Large intestine (tissue), 12 donors: ENCODE measurements around the gene CDK7. TPM values are rescaled to one million over a fixed set of nuclear protein-coding genes. Genes with fewer than 3 reads are reported as not detected.

Source experiments
- DNase-seq, 2 donors: peaks; one replicate each; pipeline versions ENCODE4 v3.0.0 to v3.0.0-alpha.2; 2013
- H3K27ac ChIP-seq: one replicate; pipeline ENCODE4 v1.5.1; 2013; ENCODE audit warnings: low read length
- H3K27me3 ChIP-seq: 2 replicates; pipeline ENCODE4 v1.6.1; 2013; ENCODE audit warnings: low read length; ENCODE audit not compliant: control insufficient read depth, insufficient read depth
- H3K36me3 ChIP-seq: 2 replicates; pipeline ENCODE4 v1.6.1; 2013; ENCODE audit warnings: low read length; ENCODE audit not compliant: control insufficient read depth, insufficient read depth
- H3K4me1 ChIP-seq: one replicate; pipeline ENCODE4 v1.6.1; 2013; ENCODE audit warnings: low read length; ENCODE audit not compliant: control insufficient read depth, insufficient read depth
- H3K4me3 ChIP-seq: one replicate; pipeline ENCODE4 v1.5.1; 2013; ENCODE audit warnings: low read length
- H3K9me3 ChIP-seq: one replicate; pipeline ENCODE4 v1.6.1; 2013; ENCODE audit warnings: mild to moderate bottlenecking, low read depth, low read length, moderate library complexity; ENCODE audit not compliant: control insufficient read depth
- WGBS: methylation state at CpG from one replicate; pipeline ENCODE4 v1.1.5; 2013; ENCODE audit warnings: low lambda C conversion rate; ENCODE audit not compliant: insufficient coverage; 5-methylcytosine and 5-hydroxymethylcytosine counted together
- long read RNA-seq, 11 donors: transcript quantifications; one replicate each; lab custom pipeline, GENCODE V29; 2026
- polyA plus RNA-seq: library from polyadenylated mRNA; unstranded; fragments of 120-200 nt; gene quantifications from one replicate; pipeline ENCODE4 v1.2.1, GENCODE V29; 2013

Gene CDK7
- polyA plus RNA-seq, result 31.0 TPM
- long read RNA-seq, donor 1, transcript CDK7-201 (12 exons, 1,439 nt), result major isoform, 9 of 10 reads
- long read RNA-seq, donor 1, partial matches to known transcripts, result 0 of 10 reads
- long read RNA-seq, donor 1, other reads (novel, unspliced or antisense), result 0 of 10 reads
- long read RNA-seq, donor 2, transcript CDK7-201 (12 exons, 1,439 nt), result major isoform, 10 of 14 reads
- long read RNA-seq, donor 2, partial matches to known transcripts, result 0 of 14 reads
- long read RNA-seq, donor 2, other reads (novel, unspliced or antisense), result 0 of 14 reads
- long read RNA-seq, donor 3, transcript CDK7-201 (12 exons, 1,439 nt), result major isoform, 12 of 45 reads
- long read RNA-seq, donor 3, partial matches to known transcripts, result 33 of 45 reads
- long read RNA-seq, donor 3, other reads (novel, unspliced or antisense), result 0 of 45 reads
- long read RNA-seq, donor 4, partial matches to known transcripts, result 0 of 1 reads
- long read RNA-seq, donor 4, other reads (novel, unspliced or antisense), result 0 of 1 reads
- long read RNA-seq, donor 5, transcript CDK7-201 (12 exons, 1,439 nt), result major isoform, 6 of 10 reads
- long read RNA-seq, donor 5, partial matches to known transcripts, result 0 of 10 reads
- long read RNA-seq, donor 5, other reads (novel, unspliced or antisense), result 0 of 10 reads
- long read RNA-seq, donor 6, transcript CDK7-201 (12 exons, 1,439 nt), result major isoform, 10 of 15 reads
- long read RNA-seq, donor 6, partial matches to known transcripts, result 5 of 15 reads
- long read RNA-seq, donor 6, other reads (novel, unspliced or antisense), result 0 of 15 reads
- long read RNA-seq, donor 7, partial matches to known transcripts, result 0 of 4 reads
- long read RNA-seq, donor 7, other reads (novel, unspliced or antisense), result 0 of 4 reads
- long read RNA-seq, donor 8, transcript CDK7-201 (12 exons, 1,439 nt), result major isoform, 14 of 29 reads
- long read RNA-seq, donor 8, partial matches to known transcripts, result 14 of 29 reads
- long read RNA-seq, donor 8, other reads (novel, unspliced or antisense), result 0 of 29 reads
- long read RNA-seq, donor 9, transcript CDK7-201 (12 exons, 1,439 nt), result major isoform, 8 of 23 reads
- long read RNA-seq, donor 9, partial matches to known transcripts, result 14 of 23 reads
- long read RNA-seq, donor 9, other reads (novel, unspliced or antisense), result 0 of 23 reads
- long read RNA-seq, donor 10, transcript CDK7-201 (12 exons, 1,439 nt), result major isoform, 11 of 21 reads
- long read RNA-seq, donor 10, partial matches to known transcripts, result 8 of 21 reads
- long read RNA-seq, donor 10, other reads (novel, unspliced or antisense), result 0 of 21 reads
- long read RNA-seq, donor 11, transcript CDK7-201 (12 exons, 1,439 nt), result major isoform, 7 of 14 reads
- long read RNA-seq, donor 11, partial matches to known transcripts, result 5 of 14 reads
- long read RNA-seq, donor 11, other reads (novel, unspliced or antisense), result 0 of 14 reads

DNA sequence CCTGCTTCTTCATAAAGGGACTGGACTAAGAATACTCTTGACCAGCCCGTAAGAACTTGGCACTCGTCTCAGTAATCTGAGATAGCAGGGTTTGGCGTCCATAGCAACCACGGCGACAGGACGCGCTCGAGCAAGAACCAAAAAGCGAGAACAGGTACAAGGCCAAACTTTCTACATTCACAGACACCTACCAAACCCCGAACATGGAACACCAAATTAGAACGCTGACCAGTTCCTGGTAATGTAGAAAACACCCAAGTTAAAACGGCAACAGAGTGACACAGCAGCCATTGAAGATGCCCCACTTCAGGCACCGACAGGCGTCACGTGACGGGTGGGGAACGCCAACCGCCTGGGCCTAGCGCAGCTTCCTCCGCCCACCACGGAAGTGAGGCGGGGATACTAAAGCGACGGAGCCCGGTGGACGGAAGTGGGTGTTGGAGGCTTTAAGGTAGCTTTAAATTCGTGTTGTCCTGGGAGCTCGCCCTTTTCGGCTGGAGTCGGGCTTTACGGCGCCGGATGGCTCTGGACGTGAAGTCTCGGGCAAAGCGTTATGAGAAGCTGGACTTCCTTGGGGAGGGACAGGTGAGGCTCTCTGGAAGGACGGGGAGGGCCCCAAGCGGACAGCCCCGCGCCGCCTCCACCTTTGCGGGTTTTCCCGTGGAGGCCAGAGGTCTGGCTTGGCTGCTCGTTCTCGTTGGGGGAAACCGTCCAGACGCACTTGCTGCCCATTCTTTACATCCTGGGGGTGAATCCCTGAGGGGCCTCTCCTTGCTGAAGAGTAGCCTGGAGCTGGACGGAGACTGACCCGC is at the start of gene CDK7:
Gene CDK7, plus strand, starts transcription at position 430 of the 812 bp plus-strand sequence. Its CDS starts 90 bp downstream, at position 520.
- H3K36me3 ChIP-seq, result peaks cover 16% of the 10 kb centered on the region
- peak; percentile 93 to 95 for DNase-seq
- 0% methylated on average over 2 of the region's 49 CpGs for WGBS
- no peaks in the 10 kb centered on the region for H3K27me3 ChIP-seq
- peak within 1 kb of the TSS; percentile 70 for H3K4me3 ChIP-seq
- peaks cover 10% of the 10 kb centered on the region for H3K4me1 ChIP-seq
- H3K27ac ChIP-seq, result peak within 1 kb of the TSS; percentile 74
- H3K9me3 ChIP-seq, result no peaks in the 10 kb centered on the region

DNA sequence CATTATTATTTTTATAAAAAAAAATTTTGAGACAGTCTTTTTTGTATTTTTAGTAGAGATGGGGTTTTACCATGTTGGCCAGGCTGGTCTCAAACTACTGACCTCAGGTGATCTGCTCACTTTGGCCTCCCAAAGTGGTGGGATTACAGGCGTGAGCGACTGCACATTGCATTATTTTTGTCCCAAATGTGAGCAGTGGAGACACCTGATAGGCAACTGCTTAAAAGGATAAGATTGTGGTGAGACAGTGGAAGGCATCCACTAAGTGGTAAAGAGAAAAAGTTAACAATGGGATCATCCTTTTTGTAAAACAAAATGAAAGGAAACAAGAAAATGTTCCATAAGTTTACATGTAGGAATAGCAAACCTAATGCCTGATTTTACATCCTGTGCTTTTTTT is 47.3 kb upstream of the CDK7 start:
- WGBS, result no CpG with 5 or more reads among the region's 2 CpGs
- Histone ChIP-seq H3K36me3 (no peaks in the 10 kb centered on the region), H3K27ac (no peak overlapping the region), H3K9me3 (no peaks in the 10 kb centered on the region), H3K4me1 (peaks cover 3% of the 10 kb centered on the region), H3K27me3 (no peaks in the 10 kb centered on the region), H3K4me3 (no peak overlapping the region)
- no peak for DNase-seq

DNA sequence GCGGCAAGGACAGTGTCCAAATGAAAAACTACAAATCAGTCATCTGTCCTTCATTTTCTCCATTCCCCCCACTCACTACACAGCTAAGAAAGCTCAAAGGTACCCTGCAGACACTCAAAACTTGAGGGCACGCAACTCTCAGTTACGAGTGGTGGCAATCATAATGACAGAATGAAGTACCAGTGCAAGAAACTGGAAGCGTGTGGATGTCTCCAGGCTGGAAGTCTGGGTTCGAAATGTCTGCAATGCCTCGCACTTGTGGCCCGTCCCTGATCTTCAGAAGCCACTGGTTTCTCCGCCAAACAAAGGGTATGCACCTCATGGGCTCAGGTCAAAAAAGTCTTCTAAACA is 45.9 kb upstream of the CDK7 start:
- peaks cover 3% of the 10 kb centered on the region for H3K4me1 ChIP-seq
- H3K36me3 ChIP-seq, result peaks cover 2% of the 10 kb centered on the region
- no peak for DNase-seq
- peak overlapping the region; percentile 68 for H3K27ac ChIP-seq
- no peaks in the 10 kb centered on the region for H3K27me3 ChIP-seq
- no peaks in the 10 kb centered on the region for H3K9me3 ChIP-seq
- WGBS, result no CpG with 5 or more reads among the region's 8 CpGs
- H3K4me3 ChIP-seq, result peak overlapping the region; percentile 61

DNA sequence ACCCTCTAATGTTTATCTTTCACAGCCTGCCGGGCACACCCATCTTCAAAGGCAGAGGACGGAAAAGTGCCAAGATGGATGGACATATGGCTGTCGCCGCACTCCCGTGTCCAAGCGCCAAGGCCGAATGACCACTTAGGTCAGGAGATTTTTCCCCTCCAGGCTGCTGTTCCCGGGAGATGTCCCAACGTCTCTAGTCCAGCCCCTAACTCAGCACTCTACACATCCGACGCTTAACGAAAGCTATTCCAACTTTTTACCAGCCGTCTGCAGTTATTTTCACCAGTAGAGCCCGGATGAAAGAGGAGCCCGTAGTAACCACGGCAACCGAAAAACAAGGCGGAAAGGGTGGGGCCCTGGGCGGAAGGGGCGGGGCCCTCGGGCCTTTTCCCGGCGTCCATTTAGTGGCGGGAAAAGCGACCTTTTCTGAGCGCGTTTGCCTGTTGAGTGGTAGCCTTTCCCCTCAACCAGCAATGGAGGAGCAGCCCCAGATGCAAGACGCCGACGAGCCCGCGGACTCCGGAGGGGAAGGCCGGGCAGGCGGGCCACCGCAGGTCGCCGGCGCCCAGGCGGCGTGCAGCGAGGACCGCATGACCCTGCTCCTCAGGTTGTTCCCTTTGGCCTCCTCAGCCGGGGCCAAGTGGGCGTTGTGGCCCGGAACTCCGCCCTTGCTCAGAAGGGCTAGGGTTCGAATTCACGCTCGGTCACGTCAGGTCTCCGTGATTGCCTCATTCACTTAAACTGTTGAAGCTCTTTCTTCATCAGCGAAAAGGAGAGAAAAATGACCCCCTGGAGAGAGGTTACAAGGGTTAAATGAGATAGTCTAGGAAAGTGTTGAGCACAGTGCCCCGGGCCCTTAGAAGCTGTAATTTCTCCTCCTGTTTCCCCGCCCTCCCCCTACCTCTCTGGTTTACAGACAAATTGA is 45.3 kb upstream of the CDK7 start, which contains the start of gene CENPH:
Gene CENPH, plus strand, starts transcription at position 422 of the 925 bp plus-strand sequence. Its CDS starts 52 bp downstream, at position 474.
- DNase-seq, result peak; percentile 83 to 92
- H3K4me3 ChIP-seq, result peak within 1 kb of the TSS; percentile 61
- no peaks in the 10 kb centered on the region for H3K9me3 ChIP-seq
- H3K27ac ChIP-seq, result peak within 1 kb of the TSS; percentile 68
- no CpG with 5 or more reads among the region's 55 CpGs for whole genome bisulfite sequencing
- peaks cover 3% of the 10 kb centered on the region for H3K4me1 ChIP-seq
- H3K27me3 ChIP-seq, result no peaks in the 10 kb centered on the region
- peaks cover 2% of the 10 kb centered on the region for H3K36me3 ChIP-seq

DNA sequence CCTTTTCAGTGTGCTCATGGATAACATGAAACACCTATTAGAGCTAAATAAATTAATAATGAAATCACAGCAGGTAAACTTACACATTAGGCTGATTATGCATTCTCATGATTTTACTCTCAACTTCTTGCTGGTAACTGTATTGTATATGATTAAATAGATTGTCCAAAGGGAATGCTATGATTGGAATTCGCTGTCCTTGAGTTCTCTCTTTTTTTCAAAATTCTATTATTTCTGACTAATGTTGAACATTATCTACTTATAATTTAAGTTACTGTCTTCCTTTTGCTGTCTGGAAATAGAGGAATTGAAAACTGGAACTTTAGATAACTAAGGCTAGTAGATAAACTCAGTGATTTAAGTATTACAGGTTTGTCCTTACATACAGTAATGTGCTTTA is 32.2 kb upstream of the CDK7 start:
- no peaks in the 10 kb centered on the region for H3K4me1 ChIP-seq
- 100% methylated on average over 1 of the region's 1 CpG for WGBS

DNA sequence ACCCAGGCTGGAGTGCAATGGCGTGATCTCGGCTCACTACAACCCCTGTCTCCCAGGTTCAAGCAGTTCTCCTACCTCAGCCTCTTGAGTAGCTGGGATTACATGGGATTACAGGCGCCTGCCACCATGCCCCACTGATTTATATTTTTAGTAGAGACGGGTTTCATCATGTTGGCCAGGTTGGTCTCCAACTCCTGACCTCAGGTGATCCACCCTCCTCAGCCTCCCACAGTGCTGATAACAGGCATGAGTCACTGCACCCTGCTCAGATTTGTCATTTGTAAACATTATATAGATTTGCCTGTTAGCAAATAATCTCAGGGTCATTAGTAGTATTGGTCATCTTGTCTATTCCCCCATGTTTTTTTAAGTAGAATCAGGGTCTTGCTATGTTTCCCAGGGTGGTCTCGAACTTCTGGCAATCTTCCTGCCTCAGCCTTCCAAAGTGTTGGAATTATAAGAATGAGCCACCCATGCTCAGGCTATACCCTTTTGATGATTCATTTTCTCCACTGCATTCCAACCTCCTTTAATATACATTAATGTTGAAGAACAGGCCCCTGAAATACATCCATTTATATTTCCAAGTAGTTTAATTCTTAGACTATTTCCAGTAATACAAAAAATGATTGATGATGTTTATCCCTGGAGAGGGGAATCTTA is 28.0 kb upstream of the CDK7 start:
- Histone ChIP-seq H3K9me3 (no peaks in the 10 kb centered on the region), H3K27me3 (no peaks in the 10 kb centered on the region), H3K4me3 (no peak overlapping the region), H3K27ac (no peak overlapping the region), H3K36me3 (no peaks in the 10 kb centered on the region), H3K4me1 (no peaks in the 10 kb centered on the region)
- 100% methylated on average over 1 of the region's 5 CpGs for WGBS
- DNase-seq, result no peak

More for the DNA sequence above, 32.2 kb upstream of the CDK7 start:
- H3K4me3 ChIP-seq, result no peak overlapping the region
- H3K9me3 ChIP-seq, result no peaks in the 10 kb centered on the region
- no peaks in the 10 kb centered on the region for H3K27me3 ChIP-seq
- H3K36me3 ChIP-seq, result peaks cover 4% of the 10 kb centered on the region
- no peak for DNase-seq
- no peak overlapping the region for H3K27ac ChIP-seq

DNA sequence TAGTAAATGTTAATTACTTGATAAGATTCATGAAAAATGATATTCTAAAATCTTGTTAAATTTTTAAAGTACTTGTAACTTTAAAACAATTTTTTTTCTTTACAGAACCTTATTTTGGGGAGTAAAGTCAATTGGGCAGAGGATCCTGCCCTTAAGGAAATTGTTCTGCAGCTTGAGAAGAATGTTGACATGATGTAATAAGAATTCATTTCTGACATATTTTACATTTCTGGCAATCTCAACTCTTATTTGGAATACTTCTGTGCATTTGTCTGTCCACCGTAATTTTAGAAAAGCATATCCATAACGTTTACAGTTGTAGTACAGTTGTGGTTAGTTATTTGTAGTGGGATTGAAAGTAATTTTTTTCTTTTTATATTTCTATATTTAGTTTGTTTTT is 25.1 kb upstream of the CDK7 start:
- no peak overlapping the region for H3K27ac ChIP-seq
- no peak overlapping the region for H3K4me3 ChIP-seq
- no peaks in the 10 kb centered on the region for H3K9me3 ChIP-seq
- H3K27me3 ChIP-seq, result no peaks in the 10 kb centered on the region
- no peak for DNase-seq
- 93% methylated on average over 2 of the region's 2 CpGs for WGBS
- H3K4me1 ChIP-seq, result no peaks in the 10 kb centered on the region
- no peaks in the 10 kb centered on the region for H3K36me3 ChIP-seq

DNA sequence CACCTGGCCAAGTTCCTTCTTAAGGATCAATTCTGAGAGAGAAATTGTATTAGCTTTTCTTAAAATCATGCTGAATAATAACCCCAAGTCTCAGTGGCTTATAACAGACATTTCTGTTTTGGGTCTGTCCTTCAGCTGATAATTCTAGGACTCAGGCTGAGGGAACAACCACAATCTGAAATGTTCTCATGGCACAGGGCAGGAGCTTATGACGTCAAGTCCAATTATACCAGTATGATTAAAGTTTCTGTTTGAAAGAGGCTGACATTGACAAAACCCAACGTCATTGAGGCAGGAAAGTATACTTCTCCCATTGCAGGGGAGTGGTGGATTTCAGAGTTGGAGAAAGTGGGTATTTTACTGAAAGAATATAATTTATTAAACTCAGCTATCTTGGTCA is 23.5 kb upstream of the CDK7 start:
- WGBS, result no CpG with 5 or more reads among the region's 2 CpGs
- Histone ChIP-seq H3K4me3 (no peak overlapping the region), H3K27ac (no peak overlapping the region)

More for the DNA sequence above, 23.5 kb upstream of the CDK7 start:
- no peaks in the 10 kb centered on the region for H3K27me3 ChIP-seq
- no peaks in the 10 kb centered on the region for H3K4me1 ChIP-seq
- DNase-seq, result no peak
- no peaks in the 10 kb centered on the region for H3K9me3 ChIP-seq
- H3K36me3 ChIP-seq, result no peaks in the 10 kb centered on the region
